ENCODE results near the gene MRPL33. TPM values are rescaled to one million over a fixed set of nuclear protein-coding genes. Genes with fewer than 3 reads are reported as not detected.

MRPL33 gene
- total RNA-seq, 1 donor from 2014 or later, result 290 TPM

- H3K4me3 ChIP-seq (ENCODE audit: low read depth, low read length), result no peak overlapping the region
- no peak for DNase-seq (ENCODE audit: low read depth)
- TF ChIP-seq CTCF (conservative IDR thresholded peaks at IDR 0.05; ENCODE audit: low read depth, low read length), result no peak
Measured at GRCh38 chr2:27822049-27822448, 50.5 kb downstream of the MRPL33 start.

- DNase-seq (ENCODE audit: low read depth), result no peak
- no peak for TF ChIP-seq CTCF (conservative IDR thresholded peaks at IDR 0.05; ENCODE audit: low read depth, low read length)
- H3K4me3 ChIP-seq (ENCODE audit: low read depth, low read length), result no peak overlapping the region
Measured at GRCh38 chr2:27823135-27823534, 51.6 kb downstream of the MRPL33 start.

GRCh38 chr2:27823569-27823968 is 52.0 kb downstream of the MRPL33 start:
- no peak overlapping the region for H3K4me3 ChIP-seq (ENCODE audit: low read depth, low read length)
- TF ChIP-seq CTCF (conservative IDR thresholded peaks at IDR 0.05; ENCODE audit: low read depth, low read length), result no peak
- DNase-seq (ENCODE audit: low read depth), result no peak

GRCh38 chr2:27824401-27824800 is 52.9 kb downstream of the MRPL33 start:
- TF ChIP-seq CTCF (conservative IDR thresholded peaks at IDR 0.05; ENCODE audit: low read depth, low read length), result no peak
- DNase-seq (ENCODE audit: low read depth), result no peak
- no peak overlapping the region for H3K4me3 ChIP-seq (ENCODE audit: low read depth, low read length)

GRCh38 chr2:27828305-27828704 is 56.8 kb downstream of the MRPL33 start:
- TF ChIP-seq CTCF (conservative IDR thresholded peaks at IDR 0.05; ENCODE audit: low read depth, low read length), result no peak
- no peak for DNase-seq (ENCODE audit: low read depth)
- H3K4me3 ChIP-seq (ENCODE audit: low read depth, low read length), result no peak overlapping the region

Other genes with a start within 250 kb of the MRPL33 start
- 26.3 and 27.4 TPM in 2 replicates for gene ZNF512, start 188.7 kb upstream of the MRPL33 start, total RNA-seq
- gene CCDC121, start 142.7 kb upstream of the MRPL33 start, total RNA-seq, result 0.12 and 2.5 TPM in 2 replicates
- gene GPN1, start 142.7 kb upstream of the MRPL33 start, total RNA-seq, result 45.3 and 67.6 TPM in 2 replicates
- gene SUPT7L, start 108.1 kb upstream of the MRPL33 start, total RNA-seq, result 15.3 and 21.3 TPM in 2 replicates
- 25.8 and 34.7 TPM in 2 replicates for gene SLC4A1AP, start 107.8 kb upstream of the MRPL33 start, total RNA-seq
- gene RBKS, start 118.7 kb downstream of the MRPL33 start, total RNA-seq, result 2.7 and 6.2 TPM in 2 replicates
- gene BABAM2, start 119.0 kb downstream of the MRPL33 start, total RNA-seq, result 23.6 and 24.6 TPM in 2 replicates

Measured in epithelial cell of proximal tubule (primary cell).